GM21423 (cell line): ENCODE measurements around the gene ATP1A3.

Experiments used
- ATAC-seq: cut with Tn5 transposase; IDR thresholded peaks from one replicate; pipeline ENCODE4 v1.9.1; 2021; ENCODE audit warnings: mild to moderate bottlenecking, moderate library complexity; ENCODE audit not compliant: unreplicated experiment

The ATP1A3 gene

GRCh38 chr19:41918653-41919244, 75.3 kb downstream of the ATP1A3 start:
- ATAC-seq, result no peak

- no peak for ATAC-seq
Observed at GRCh38 chr19:41918095-41918494, 75.9 kb downstream of the ATP1A3 start.

GRCh38 chr19:41917676-41918075, 76.4 kb downstream of the ATP1A3 start:
- no peak for ATAC-seq
